SK-N-SH (cell line): ENCODE data around the gene BCAR3. TPM values are rescaled to one million over a fixed set of nuclear protein-coding genes. Genes with fewer than 3 reads are reported as not detected.
A peak's percentile ranks its signal among the peaks of the same experiment; 100 is the strongest.

Experiments
- CTCF ChIA-PET: fragments of 300-600, 350-600 bp; formaldehyde crosslinking; extraction: SDS; loops from one replicate; lab custom pipeline; 2021; lab: Yijun Ruan, JAX
- POLR2A ChIA-PET: fragments of 350-600 bp; sonication (Branson Sonifier 250); formaldehyde crosslinking; extraction: SDS; loops from one replicate; lab custom pipeline; 2020; ENCODE audit warnings: antibody characterized with exemption, inconsistent platforms; lab: Yijun Ruan, JAX
- DNase-seq: peaks from one replicate; pipeline ENCODE4 v3.0.0; 2012
- H2AFZ ChIP-seq: fragments of 200-600 bp; sonication (generic); 2 replicates; pipeline ENCODE4 v1.8.1; 2016; ENCODE audit warnings: antibody characterized with exemption, mild to moderate bottlenecking, low read depth
- H3F3A ChIP-seq: fragments of 200-600 bp; sonication (generic); replicated peaks from 2 replicates; pipeline ENCODE3; 2016; ENCODE audit warnings: antibody characterized with exemption, mild to moderate bottlenecking; ENCODE audit not compliant: insufficient read depth
- H3K27ac ChIP-seq, 2 experiments: fragments of 200-500 bp in 1 of 2; fragments of 200-600 bp in 1 of 2; sonication (Bioruptor generic) in 1 of 2; sonication (generic), shearing (Covaris generic) in 1 of 2; 2 replicates each; pipeline versions ENCODE4 v1.5.1 to v1.6.1; 2014 to 2016; ENCODE audit warnings: low read depth in 2 of 2, inconsistent platforms in 1 of 2, low read length in 1 of 2, mild to moderate bottlenecking in 1 of 2, mixed read lengths in 1 of 2
- H3K27me3 ChIP-seq: fragments of 200-600 bp; sonication (generic), shearing (Covaris generic); 2 replicates; pipeline ENCODE4 v1.6.1; 2016; ENCODE audit warnings: mixed run types; ENCODE audit not compliant: insufficient read depth
- H3K36me3 ChIP-seq, 2 experiments: fragments of 200-500 bp in 1 of 2; fragments of 200-600 bp in 1 of 2; sonication (Bioruptor generic) in 1 of 2; sonication (generic) in 1 of 2; replicated peaks in 1 of 2; 2 replicates each; pipeline versions ENCODE3 to v1.5.1; 2014 to 2016; ENCODE audit warnings: low read length in 1 of 2, mild to moderate bottlenecking in 1 of 2; ENCODE audit not compliant: insufficient read depth in 2 of 2, control insufficient read depth in 1 of 2
- H3K4me1 ChIP-seq, 2 experiments: fragments of 200-500 bp in 1 of 2; fragments of 200-600 bp in 1 of 2; sonication (Bioruptor generic) in 1 of 2; sonication (generic), shearing (Covaris generic) in 1 of 2; 2 replicates each; pipeline versions ENCODE4 v1.5.1 to v1.6.1; 2014 to 2016; ENCODE audit warnings: low read depth in 1 of 2, low read length in 1 of 2, mixed run types in 1 of 2; ENCODE audit not compliant: insufficient read depth in 2 of 2, control insufficient read depth in 1 of 2
- H3K4me2 ChIP-seq: fragments of 200-600 bp; sonication (generic), shearing (Covaris generic); 2 replicates; pipeline ENCODE4 v1.6.1; 2017; ENCODE audit warnings: mixed run types
- H3K4me3 ChIP-seq, 2 experiments: fragments of 200-500 bp in 1 of 2; fragments of 200-600 bp in 1 of 2; sonication (Bioruptor generic) in 1 of 2; sonication (generic), shearing (Covaris generic) in 1 of 2; 2 replicates each; pipeline versions ENCODE4 v1.5.1 to v1.8.1; 2014 to 2016; ENCODE audit warnings: low read depth in 2 of 2, inconsistent platforms in 1 of 2, low read length in 1 of 2, mild to moderate bottlenecking in 1 of 2, mixed read lengths in 1 of 2, moderate library complexity in 1 of 2
- H3K79me2 ChIP-seq: fragments of 200-600 bp; sonication (generic); 2 replicates; pipeline ENCODE4 v1.8.1; 2017; ENCODE audit warnings: mild to moderate bottlenecking; ENCODE audit not compliant: insufficient read depth
- H3K9ac ChIP-seq: fragments of 200-600 bp; sonication (generic); 2 replicates; pipeline ENCODE4 v1.6.1; 2017; ENCODE audit warnings: mixed run types
- H3K9me2 ChIP-seq: fragments of 200-600 bp; sonication (generic); 2 replicates; pipeline ENCODE4 v1.6.1; 2017; ENCODE audit warnings: mixed run types
- H3K9me3 ChIP-seq: fragments of 200-600 bp; sonication (generic); 2 replicates; pipeline ENCODE4 v1.6.1; 2017; ENCODE audit warnings: mixed run types, mild to moderate bottlenecking, moderate library complexity
- H4K20me1 ChIP-seq: fragments of 200-600 bp; sonication (generic); 2 replicates; pipeline ENCODE4 v1.6.1; 2017; ENCODE audit warnings: mild to moderate bottlenecking, mixed run types; ENCODE audit not compliant: insufficient read depth
- CTCF ChIP-seq: fragments of 200-600 bp; sonication (generic); IDR thresholded peaks from 2 replicates; pipeline ENCODE4 v1.6.1; 2017; ENCODE audit warnings: antibody characterized with exemption, mild to moderate bottlenecking, moderate library complexity
- NFIC ChIP-seq: IDR thresholded peaks from 2 replicates; pipeline ENCODE4 v1.4.0; 2012; ENCODE audit warnings: borderline replicate concordance
- POLR2AphosphoS5 ChIP-seq: IDR thresholded peaks from 2 replicates; pipeline ENCODE4 v1.6.1; 2012; ENCODE audit warnings: low read depth, low read length
- REST ChIP-seq: IDR thresholded peaks from 2 replicates; pipeline ENCODE4 v1.6.1; 2012; ENCODE audit warnings: mild to moderate bottlenecking, low read depth, low read length, moderate library complexity
- SIN3A ChIP-seq: IDR thresholded peaks from 2 replicates; pipeline ENCODE4 v1.6.1; 2012; ENCODE audit warnings: low read depth, mild to moderate bottlenecking, low read length, moderate library complexity, borderline replicate concordance
- SMC3 ChIP-seq: IDR thresholded peaks from 2 replicates; pipeline ENCODE4 v1.6.1; 2012; ENCODE audit warnings: low read depth, low read length, improper control_type of control experiment
- TCF12 ChIP-seq: IDR thresholded peaks from 2 replicates; pipeline ENCODE4 v1.4.0; 2012
- TEAD4 ChIP-seq: IDR thresholded peaks from 2 replicates; pipeline ENCODE4 v1.4.0; 2012; ENCODE audit warnings: mild to moderate bottlenecking, borderline replicate concordance; ENCODE audit not compliant: insufficient read depth
- USF2 ChIP-seq: fragments of 150-350 bp; IDR thresholded peaks from 2 replicates; pipeline ENCODE4 v1.6.1; 2017; ENCODE audit warnings: antibody characterized with exemption, low read length, low read depth, borderline replicate concordance
- YY1 ChIP-seq: IDR thresholded peaks from 2 replicates; pipeline ENCODE4 v1.4.0; 2012; ENCODE audit warnings: low read depth, mild to moderate bottlenecking
- WGBS: methylation state at CpG from one replicate; pipeline ENCODE4 v1.1.6; 2017; ENCODE audit warnings: low lambda C conversion rate; 5-methylcytosine and 5-hydroxymethylcytosine counted together
- polyA plus RNA-seq, 3 experiments: library from polyadenylated mRNA; depleted of rRNA; stranded (reverse); fragments of >200 nt; gene quantifications; 2 replicates each; pipeline ENCODE4 v1.2.3, GENCODE V29; 2012

BCAR3 gene
- polyA plus RNA-seq, 1 of the 3 experiments (the other 2 are of a cell fraction): 58.4 TPM

GRCh38 chr1:93629101-93630059 is 52.3 kb downstream of the BCAR3 start (continued):
- TF ChIP-seq REST (no peak), CTCF (peak; percentile 95), USF2 (no peak), TCF12 (no peak)
- TF ChIP-seq, all 33 proteins: peak for 4

- Histone ChIP-seq H2AFZ (no peak overlapping the region), H3F3A (peaks cover 88% of the 10 kb centered on the region), H3K27me3 (no peaks in the 10 kb centered on the region), H3K9me2 (no peaks in the 10 kb centered on the region), H3K9ac (no peak overlapping the region), H3K4me3 (no peak overlapping the region), H3K9me3 (no peaks in the 10 kb centered on the region), H3K36me3 (peaks cover 0 to 33% of the 10 kb centered on the region in 2 experiments), H3K4me2 (peak overlapping the region; percentile 22; the same call in 1 of the 2 replicates), H4K20me1 (peaks cover 1% of the 10 kb centered on the region; the same call in 1 of the 2 replicates), H3K4me1 (peaks cover 34 to 47% of the 10 kb centered on the region in 2 experiments), H3K79me2 (peaks cover 94% of the 10 kb centered on the region), H3K27ac (peak overlapping the region in 1 of 2 experiments; percentile 98; a peak in 2 of 4 replicates)
- no peak for TF ChIP-seq YY1
- TF ChIP-seq TEAD4: no peak
- TF ChIP-seq SIN3A: no peak
- 0 out of 2 replicates have a peak, but pooled peaks have one; percentile 4 for TF ChIP-seq POLR2AphosphoS5
- no peak for TF ChIP-seq NFIC
- no peak for TF ChIP-seq SMC3
- no peak for DNase-seq
- CTCF ChIA-PET: interaction anchor here (0.6 to 28.6 kb wide), 45 partner anchors 9 to 407 kb away, joined by 3 to 591 read pairs (median 6); partner anchors contain the start of genes BCAR3 and GCLM
- POLR2A ChIA-PET: interaction anchor here (0.9 kb wide), 1 partner anchor 251 kb away, joined by 4 read pairs; the partner anchor contains the start of gene DNTTIP2
- 94% methylated on average over 3 of the region's 3 CpGs for WGBS
These were observed 53.0 kb downstream of the BCAR3 start for GRCh38 chr1:93628681-93629080.
